Endothelial cell of umbilical vein (primary cell): ENCODE data around the gene COL28A1. TPM values are rescaled to one million over a fixed set of nuclear protein-coding genes. Genes with fewer than 3 reads are reported as not detected.

Source experiments
- BruUV-seq: library from RNA; stranded (reverse); fragments of 400-500 nt; replicated peaks from 2 replicates; lab custom pipeline; 2021; lab: Mats Ljungman, UMichigan
- CTCF ChIA-PET: fragments of 300-600, 350-600 bp; sonication (Branson Sonifier 250); formaldehyde crosslinking; loops from one replicate; lab custom pipeline; 2021; ENCODE audit warnings: antibody characterized with exemption, inconsistent platforms; lab: Charles Lee
- POLR2A ChIA-PET: fragments of 300-600, 350-600 bp; sonication (Branson Sonifier 250); formaldehyde crosslinking; loops from one replicate; lab custom pipeline; 2021; ENCODE audit warnings: antibody characterized with exemption, inconsistent platforms; lab: Charles Lee
- DNase-seq: peaks from one replicate; pipeline ENCODE4 v3.0.0-alpha.2; 2011; ENCODE audit warnings: low read depth, low spot score
- FAIRE-seq: peaks from 2 replicates; lab custom pipeline; 2011; peaks lifted over from hg19 to GRCh38; lab: Jason Lieb, UNC
- H2AFZ ChIP-seq: 2 replicates; pipeline ENCODE4 v1.6.0; 2012; ENCODE audit warnings: low read depth, low read length, control low read depth, inconsistent platforms
- H3K27ac ChIP-seq: 2 replicates; pipeline ENCODE4 v1.5.1; 2011; ENCODE audit warnings: low read depth, mild to moderate bottlenecking, control low read depth, low read length, moderate library complexity; ENCODE audit not compliant: insufficient read depth
- H3K27me3 ChIP-seq, 2 experiments: 2 replicates each; pipeline versions ENCODE4 v1.6.0 to v1.6.1; 2011; ENCODE audit warnings: low read length in 2 of 2, mixed read lengths in 1 of 2; ENCODE audit not compliant: control insufficient read depth in 2 of 2, insufficient read depth in 2 of 2
- H3K36me3 ChIP-seq, 2 experiments: 2 replicates in 1 of 2; 3 replicates in 1 of 2; pipeline ENCODE4 v1.5.1; 2011; ENCODE audit warnings: low read length in 2 of 2, mild to moderate bottlenecking in 1 of 2, moderate library complexity in 1 of 2; ENCODE audit not compliant: control insufficient read depth in 2 of 2, insufficient read depth in 2 of 2; ENCODE audit errors: extremely low read depth in 1 of 2
- H3K4me1 ChIP-seq: 3 replicates; pipeline ENCODE4 v1.5.1; 2011; ENCODE audit warnings: mild to moderate bottlenecking, low read length; ENCODE audit not compliant: control insufficient read depth, insufficient read depth; ENCODE audit errors: extremely low read depth
- H3K4me2 ChIP-seq: 2 replicates; pipeline ENCODE4 v1.6.1; 2011; ENCODE audit warnings: low read length, control low read depth, mixed read lengths; ENCODE audit not compliant: insufficient read depth
- H3K4me3 ChIP-seq, 3 experiments: fragments of 200-600 bp in 1 of 3; sonication (generic), shearing (Covaris generic) in 1 of 3; replicated peaks in 1 of 3; 2 replicates each; pipeline ENCODE4 v1.5.1; 2011 to 2016; ENCODE audit warnings: control low read depth in 3 of 3, low read length in 3 of 3, mild to moderate bottlenecking in 2 of 3, inconsistent platforms in 1 of 3, low read depth in 1 of 3, moderate library complexity in 1 of 3; ENCODE audit not compliant: insufficient read depth in 1 of 3
- H3K79me2 ChIP-seq: 2 replicates; pipeline ENCODE4 v1.6.0; 2012; ENCODE audit warnings: low read length, inconsistent platforms; ENCODE audit not compliant: control insufficient read depth, insufficient read depth
- H3K9ac ChIP-seq: replicated peaks from 2 replicates; pipeline ENCODE3; 2011; ENCODE audit warnings: low read length, control low read depth; ENCODE audit not compliant: insufficient read depth; ENCODE audit errors: extremely low read depth
- H3K9me1 ChIP-seq: replicated peaks from 3 replicates; pipeline ENCODE4 v1.6.0; 2011; ENCODE audit warnings: mild to moderate bottlenecking, low read length; ENCODE audit not compliant: control insufficient read depth, insufficient read depth; ENCODE audit errors: extremely low read depth
- H3K9me3 ChIP-seq: replicated peaks from 2 replicates; pipeline ENCODE4 v1.5.1; 2012; ENCODE audit warnings: low read length, inconsistent platforms; ENCODE audit not compliant: control insufficient read depth, insufficient read depth
- H4K20me1 ChIP-seq: replicated peaks from 2 replicates; pipeline ENCODE3; 2011; ENCODE audit warnings: mild to moderate bottlenecking, low read length; ENCODE audit not compliant: control insufficient read depth, insufficient read depth; ENCODE audit errors: extremely low read depth
- EZH2 ChIP-seq: IDR thresholded peaks from 2 replicates; pipeline ENCODE4 v1.6.1; 2012; ENCODE audit warnings: borderline replicate concordance, low read depth, mild to moderate bottlenecking, moderate library complexity, low read length, inconsistent platforms; ENCODE audit not compliant: severe bottlenecking
- FOS ChIP-seq: IDR thresholded peaks from 2 replicates; pipeline ENCODE4 v1.6.1; 2011; ENCODE audit warnings: mild to moderate bottlenecking, low read length, moderate library complexity, borderline replicate concordance; ENCODE audit not compliant: insufficient read depth
- GATA2 ChIP-seq: IDR thresholded peaks from 2 replicates; pipeline ENCODE4 v1.7.0; 2011; ENCODE audit warnings: low read depth, mild to moderate bottlenecking, moderate library complexity, mixed read lengths, low read length; ENCODE audit not compliant: insufficient read length, insufficient read depth
- MYC ChIP-seq: IDR thresholded peaks from one replicate; pipeline ENCODE4 v1.6.1; 2011; ENCODE audit warnings: mild to moderate bottlenecking, low read depth, low read length
- POLR2A ChIP-seq: IDR thresholded peaks from 2 replicates; pipeline ENCODE4 v1.6.1; 2012; ENCODE audit warnings: low read depth, mild to moderate bottlenecking, control low read depth, low read length
- dilution Hi-C: fragments of 300-500 bp; cut with MboI; formaldehyde crosslinking; loops from one replicate; pipeline ENCODE4 v1.15.0; 2019; ENCODE audit warnings: low sequenced_read_pairs; ENCODE audit not compliant: extremely low pct_ligation_motif_present
- intact Hi-C: fragments of 100-400 bp; cut with micrococcal nuclease; formaldehyde crosslinking; loops from one replicate; pipeline ENCODE4 v1.10.0; 2022
- polyA plus RNA-seq, 4 experiments: library from polyadenylated mRNA; depleted of rRNA in 3 of 4; stranded (reverse) in 3 of 4; unstranded in 1 of 4; fragments of >200 nt; gene quantifications; 2 replicates each; pipeline versions ENCODE4 v1.2.1 to v1.2.3, GENCODE V29; 2011 to 2012; ENCODE audit warnings: missing spikeins in 1 of 4
- total RNA-seq: library from RNA; stranded (reverse); gene quantifications from 2 replicates; pipeline ENCODE4 v1.2.3, GENCODE V29; 2021
- TF ChIP-seq, protein P1 (sequence below): IDR thresholded peaks from 2 replicates; pipeline ENCODE4 v1.6.1; 2011; ENCODE audit not compliant: insufficient read depth, insufficient read length
- TF ChIP-seq, protein P2 (sequence below), 2 donors: IDR thresholded peaks; 1 replicate in 1 of 2; 2 replicates in 1 of 2; pipeline ENCODE4 v1.5.1; 2011; ENCODE audit warnings: low read length in 2 of 2, mild to moderate bottlenecking in 2 of 2, moderate library complexity in 2 of 2, control low read depth in 1 of 2, inconsistent platforms in 1 of 2, low read depth in 1 of 2; ENCODE audit not compliant: insufficient read depth in 1 of 2; ENCODE audit errors: extremely low read depth in 1 of 2

Gene COL28A1
- total and polyA plus RNA-seq, 2 donors (not counting 3 experiments of a cell fraction or from before 2014, with no cell fraction given) = not detected

DNA sequence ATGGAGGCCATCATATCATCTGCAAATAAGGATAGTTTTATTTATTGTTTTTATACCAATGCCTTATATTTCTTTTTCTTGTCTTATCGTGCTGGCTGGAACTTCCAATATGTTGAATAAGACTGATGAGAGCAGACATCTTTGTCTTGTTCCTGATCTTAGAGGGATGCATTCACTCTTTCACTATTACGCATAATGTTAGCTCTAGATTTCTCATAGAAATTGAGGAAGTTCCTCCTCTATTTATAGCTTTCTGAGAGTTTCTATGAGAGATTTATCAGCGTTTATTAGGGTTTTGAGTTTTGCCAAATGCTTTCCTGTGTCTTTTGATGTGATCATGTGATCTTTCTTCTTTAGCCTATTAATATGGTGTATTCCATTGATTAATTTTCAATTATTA is 49.3 kb downstream of the COL28A1 start:
- Histone ChIP-seq H3K9ac (no peak overlapping the region), H4K20me1 (no peaks in the 10 kb centered on the region), H3K9me1 (no peaks in the 10 kb centered on the region), H3K36me3 (no peaks in the 10 kb centered on the region), H3K9me3 (no peaks in the 10 kb centered on the region), H3K4me2 (no peak overlapping the region), H3K27ac (no peak overlapping the region), H3K27me3 (no peaks in the 10 kb centered on the region), H3K4me3 (no peak overlapping the region), H3K79me2 (no peaks in the 10 kb centered on the region), H2AFZ (no peak overlapping the region), H3K4me1 (no peaks in the 10 kb centered on the region)
- dilution Hi-C loops (no loop called here), intact Hi-C loops (no loop called here)
- ChIA-PET CTCF (no interaction called here), POLR2A (no interaction called here)
- no TSS peak for BruUV-seq
- FAIRE-seq = no peak
- no peak for DNase-seq
- TF ChIP-seq MYC = no peak
- TF ChIP-seq POLR2A = no peak
- TF ChIP-seq, protein P1, sequence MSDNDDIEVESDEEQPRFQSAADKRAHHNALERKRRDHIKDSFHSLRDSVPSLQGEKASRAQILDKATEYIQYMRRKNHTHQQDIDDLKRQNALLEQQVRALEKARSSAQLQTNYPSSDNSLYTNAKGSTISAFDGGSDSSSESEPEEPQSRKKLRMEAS = no peak
- no peak for TF ChIP-seq FOS
- TF ChIP-seq, protein P2, sequence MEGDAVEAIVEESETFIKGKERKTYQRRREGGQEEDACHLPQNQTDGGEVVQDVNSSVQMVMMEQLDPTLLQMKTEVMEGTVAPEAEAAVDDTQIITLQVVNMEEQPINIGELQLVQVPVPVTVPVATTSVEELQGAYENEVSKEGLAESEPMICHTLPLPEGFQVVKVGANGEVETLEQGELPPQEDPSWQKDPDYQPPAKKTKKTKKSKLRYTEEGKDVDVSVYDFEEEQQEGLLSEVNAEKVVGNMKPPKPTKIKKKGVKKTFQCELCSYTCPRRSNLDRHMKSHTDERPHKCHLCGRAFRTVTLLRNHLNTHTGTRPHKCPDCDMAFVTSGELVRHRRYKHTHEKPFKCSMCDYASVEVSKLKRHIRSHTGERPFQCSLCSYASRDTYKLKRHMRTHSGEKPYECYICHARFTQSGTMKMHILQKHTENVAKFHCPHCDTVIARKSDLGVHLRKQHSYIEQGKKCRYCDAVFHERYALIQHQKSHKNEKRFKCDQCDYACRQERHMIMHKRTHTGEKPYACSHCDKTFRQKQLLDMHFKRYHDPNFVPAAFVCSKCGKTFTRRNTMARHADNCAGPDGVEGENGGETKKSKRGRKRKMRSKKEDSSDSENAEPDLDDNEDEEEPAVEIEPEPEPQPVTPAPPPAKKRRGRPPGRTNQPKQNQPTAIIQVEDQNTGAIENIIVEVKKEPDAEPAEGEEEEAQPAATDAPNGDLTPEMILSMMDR (IDR thresholded peaks at IDR 0.05; ENCODE audit: extremely low read depth in 1 of 2, insufficient read depth in 1 of 2, low read depth in 1 of 2, low read length in 2 of 2) = no peak
- no peak for TF ChIP-seq EZH2
- no peak for TF ChIP-seq GATA2
